Fibroblast of skin of right biceps (primary cell): ENCODE results near the gene MEGF6.

ENCODE experiments used
- DNase-seq: peaks from one replicate; pipeline ENCODE4 v3.0.0-alpha.2; 2013

MEGF6 gene

DNA sequence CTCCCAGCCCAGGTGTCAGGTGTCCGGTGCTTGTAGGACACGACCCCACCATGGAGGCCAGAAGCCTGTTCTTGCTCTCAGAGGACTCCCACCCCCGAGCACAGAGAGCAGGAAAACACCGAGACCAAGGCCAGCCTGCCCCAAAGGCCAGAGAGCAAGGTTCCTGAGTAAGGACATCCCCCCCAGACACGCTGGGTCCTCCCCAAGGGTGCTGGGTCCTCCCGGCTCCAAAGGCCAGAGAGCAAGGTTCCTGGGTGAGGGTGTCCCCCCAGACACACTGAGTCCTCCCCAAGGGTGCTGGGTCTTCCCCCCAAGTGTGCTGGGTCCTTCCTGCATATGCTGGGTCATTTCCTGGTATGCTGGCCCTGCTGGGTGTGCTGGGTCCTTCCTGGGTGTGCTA is 40.0 kb downstream of the MEGF6 start:
- DNase-seq: no peak

DNA sequence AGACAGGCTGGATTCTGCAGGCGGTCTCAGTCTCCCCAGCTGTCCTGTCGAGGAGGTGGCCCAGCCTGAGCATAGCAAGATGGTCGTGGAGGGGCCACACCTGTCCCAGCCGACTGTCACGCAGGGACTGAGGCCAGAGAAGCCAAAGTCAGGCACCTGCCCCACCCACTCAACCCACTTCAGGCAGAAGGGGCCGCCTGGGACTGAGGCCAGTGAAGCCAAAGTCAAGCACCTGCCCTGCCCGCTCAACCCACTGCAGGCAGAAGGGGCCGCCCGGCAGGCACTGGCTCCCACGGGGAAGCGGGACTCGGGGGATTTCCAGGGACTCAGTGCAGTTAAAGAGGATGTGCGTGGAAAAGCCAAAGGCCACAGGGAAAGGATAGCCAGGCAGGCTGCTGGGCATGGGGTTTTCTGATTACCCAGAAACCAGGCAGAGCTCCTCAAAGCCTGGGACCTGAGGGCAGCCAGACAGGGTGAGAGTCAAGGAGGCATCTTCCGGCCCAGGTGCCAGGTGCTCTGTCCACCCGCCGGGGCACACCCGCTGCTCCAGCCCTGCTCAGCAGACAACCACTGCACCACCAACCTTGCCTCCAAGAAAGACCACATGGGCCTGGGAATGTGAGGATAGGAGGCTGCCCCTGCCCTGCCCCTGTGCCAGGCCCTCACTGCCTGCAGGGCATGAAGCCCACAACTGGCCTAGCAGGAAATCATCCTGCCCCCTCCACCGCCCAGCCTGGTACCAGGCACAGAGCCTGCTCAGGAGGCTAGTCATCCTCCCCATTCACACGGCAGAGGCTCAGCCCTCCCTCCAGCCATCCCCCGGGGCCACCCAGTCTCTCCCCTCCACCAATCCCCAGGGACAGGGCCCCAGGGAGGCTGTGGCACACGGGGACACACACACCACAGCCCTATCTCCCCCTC is 41.0 kb downstream of the MEGF6 start:
- no peak for DNase-seq

DNA sequence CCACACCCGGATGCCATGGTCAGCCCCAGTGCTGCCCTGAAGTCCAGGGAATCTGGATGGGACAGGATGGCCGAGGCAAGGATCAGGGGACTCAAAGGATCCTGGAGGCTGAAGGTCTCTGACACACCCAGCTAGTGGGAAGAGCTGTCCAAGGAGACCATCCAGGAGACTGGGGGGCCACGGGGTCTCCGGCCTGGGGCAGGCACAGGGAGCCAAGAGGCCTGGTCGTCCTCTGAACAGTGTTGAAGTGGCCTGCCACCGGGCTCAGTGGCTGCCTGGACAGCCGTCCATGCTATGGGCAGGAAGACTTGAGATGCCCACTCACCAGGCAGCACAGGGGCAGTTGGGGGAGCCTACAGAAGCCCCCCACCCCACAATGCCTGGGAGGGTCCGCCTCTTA is 41.9 kb downstream of the MEGF6 start:
- DNase-seq: no peak

- DNase-seq: no peak
Measured at GRCh38 chr1:3568815-3569435, 42.4 kb downstream of the MEGF6 start.

GRCh38 chr1:3566951-3567804 is 44.1 kb downstream of the MEGF6 start:
- no peak for DNase-seq

DNA sequence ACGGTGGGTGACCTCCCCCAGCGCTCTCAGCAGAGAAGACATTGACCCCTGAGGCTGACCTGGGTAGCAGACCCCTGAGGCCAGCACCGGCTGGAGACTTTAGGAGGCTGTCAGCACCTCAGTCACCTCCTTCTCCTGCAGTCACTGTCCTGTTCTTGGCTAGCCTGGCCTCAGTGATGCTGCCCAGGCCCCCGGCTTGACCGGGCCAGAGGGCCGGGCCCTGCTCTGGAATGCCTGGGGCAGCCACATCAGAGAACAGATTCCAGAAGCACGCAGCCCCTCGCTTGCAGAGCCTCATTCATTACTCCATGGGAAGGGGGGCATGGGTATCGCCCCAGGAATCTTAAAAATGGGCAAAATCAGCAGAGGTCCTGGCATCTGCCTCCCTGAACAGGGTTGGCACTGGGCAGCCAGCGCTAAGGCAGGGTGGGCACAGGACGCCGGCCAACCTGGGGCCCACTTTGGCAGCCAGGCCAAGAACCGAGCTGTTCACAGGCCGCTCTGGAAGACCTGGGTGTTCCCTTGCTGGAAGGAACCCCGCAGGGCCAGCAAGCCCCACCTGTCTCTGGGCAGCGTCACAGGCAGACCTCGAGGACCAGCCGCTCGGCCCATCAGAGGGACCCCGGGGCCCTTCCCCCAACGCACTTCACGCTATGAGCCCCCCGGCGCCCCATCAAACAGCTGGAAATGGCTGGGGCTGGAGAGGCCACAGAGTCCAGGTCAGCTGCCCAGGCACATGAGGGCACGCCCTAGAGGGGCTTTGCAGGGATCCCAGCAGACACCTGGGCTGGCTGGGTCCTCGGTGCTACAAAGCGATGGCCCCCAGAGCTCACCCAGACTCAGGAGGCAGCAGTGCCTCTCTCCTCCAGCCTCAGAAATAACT is 45.1 kb downstream of the MEGF6 start:
- no peak for DNase-seq

GRCh38 chr1:3564921-3565831 is 46.1 kb downstream of the MEGF6 start:
- no peak for DNase-seq

DNA sequence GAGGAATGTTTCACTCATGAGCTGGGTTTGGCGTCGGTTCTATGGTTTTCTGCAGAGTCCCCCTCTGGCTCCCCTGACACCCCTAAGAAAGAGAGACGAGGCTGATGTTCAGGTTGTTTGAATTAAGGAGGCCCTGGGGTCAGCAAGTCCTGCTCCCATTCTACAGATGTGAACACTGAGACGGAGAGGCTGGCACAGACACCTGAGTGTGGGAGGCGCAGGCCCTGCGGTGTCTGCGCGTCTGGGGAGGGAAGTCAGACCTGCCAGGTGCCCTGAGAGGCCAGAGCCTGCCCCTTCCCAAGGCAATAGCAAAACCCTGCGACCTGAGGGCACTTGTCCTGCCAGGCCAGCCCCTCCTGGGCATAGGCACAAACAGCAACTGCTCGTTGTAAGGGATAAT is 47.7 kb downstream of the MEGF6 start:
- DNase-seq: no peak

DNA sequence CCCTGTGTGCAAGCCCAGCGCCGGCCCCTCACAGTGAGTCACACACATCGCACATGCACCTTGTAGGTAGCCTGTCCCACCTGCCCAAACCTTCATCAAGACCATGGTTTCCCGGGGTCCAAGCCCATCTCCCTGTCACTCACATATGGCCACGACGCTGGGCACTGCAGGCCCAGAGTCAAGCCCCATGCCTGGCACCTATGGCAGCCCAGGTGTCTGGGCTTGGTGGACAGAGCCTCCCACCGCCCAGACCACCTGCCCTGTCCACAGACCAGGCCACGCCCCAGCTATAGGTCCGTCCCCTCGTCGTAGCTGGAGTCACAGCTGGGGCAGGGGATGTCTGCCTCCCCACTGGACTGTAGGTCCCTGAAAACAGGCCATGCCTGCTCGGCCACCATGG is 48.2 kb downstream of the MEGF6 start:
- DNase-seq: no peak

- no peak for DNase-seq
Measured at GRCh38 chr1:3562712-3563111, 48.6 kb downstream of the MEGF6 start.

GRCh38 chr1:3561702-3562101 is 49.6 kb downstream of the MEGF6 start:
- no peak for DNase-seq

GRCh38 chr1:3560981-3561380 is 50.3 kb downstream of the MEGF6 start:
- DNase-seq: no peak

DNA sequence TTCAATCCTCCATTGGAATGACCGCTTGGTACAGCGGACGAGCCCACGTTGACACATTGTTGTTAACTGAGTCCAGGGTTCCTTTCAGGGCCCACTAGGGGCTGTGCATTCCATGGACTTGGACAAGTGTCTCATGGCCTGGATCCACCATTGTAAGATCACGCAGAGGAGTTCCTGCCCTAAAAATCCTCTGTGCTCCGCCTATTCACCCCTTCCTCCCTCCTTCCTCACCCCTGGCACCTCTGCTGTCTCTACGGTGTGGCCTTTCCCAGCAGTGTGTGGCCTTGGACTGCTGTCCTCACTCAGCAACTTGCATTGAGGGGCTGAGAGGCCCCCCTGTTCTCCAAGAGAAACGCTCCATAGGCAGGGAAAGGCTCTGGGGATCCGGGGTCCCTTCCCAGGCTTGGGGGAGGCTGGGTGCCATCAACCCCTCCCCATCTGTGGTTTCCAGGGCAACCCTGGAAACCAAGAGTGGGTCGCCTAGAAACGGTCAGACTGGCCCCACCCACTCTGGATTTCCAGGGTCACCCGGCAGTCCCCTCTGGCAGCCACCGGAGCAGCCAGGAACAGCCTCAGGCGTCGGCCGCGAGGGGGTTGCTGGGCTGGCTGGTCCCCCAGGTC is 50.9 kb downstream of the MEGF6 start:
- DNase-seq: no peak

DNA sequence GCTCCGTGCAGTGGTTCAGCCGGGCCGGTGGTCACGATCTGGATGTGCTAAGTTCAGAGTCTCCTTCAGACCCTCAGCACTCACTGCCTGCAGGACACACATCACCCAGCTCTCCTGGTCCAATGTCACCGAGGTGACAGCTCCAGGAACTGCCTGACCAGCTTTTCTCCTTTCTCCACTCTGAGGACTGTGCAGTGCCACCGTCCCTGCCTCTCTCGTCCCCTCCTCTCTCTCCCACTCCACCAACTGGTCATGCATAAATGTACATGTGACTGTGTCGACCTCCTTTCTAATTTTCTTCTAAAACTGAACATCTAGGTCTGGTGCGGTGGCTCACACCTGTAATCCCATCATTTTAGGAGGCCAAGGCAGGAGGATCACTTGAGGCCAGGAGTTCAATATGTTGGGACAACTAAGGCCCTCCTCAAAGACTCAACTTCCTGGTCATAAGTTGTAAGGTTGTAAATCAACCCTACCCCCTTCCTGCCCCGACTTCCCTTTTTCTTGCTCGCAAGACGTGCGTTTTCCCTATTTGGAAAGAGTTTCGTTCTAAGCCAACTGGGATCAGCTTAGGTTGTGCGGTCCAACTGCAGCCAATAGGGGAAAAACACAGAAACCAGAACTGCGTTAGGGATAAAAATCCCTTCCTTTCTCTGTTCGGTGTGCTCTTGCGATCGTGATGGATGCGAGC is 53.1 kb downstream of the MEGF6 start:
- no peak for DNase-seq

- DNase-seq: no peak
Measured at GRCh38 chr1:3557366-3557765, 53.9 kb downstream of the MEGF6 start.

GRCh38 chr1:3556336-3556735 is 55.0 kb downstream of the MEGF6 start:
- no peak for DNase-seq

- no peak for DNase-seq
Measured at GRCh38 chr1:3555131-3555920, 56.0 kb downstream of the MEGF6 start.

DNA sequence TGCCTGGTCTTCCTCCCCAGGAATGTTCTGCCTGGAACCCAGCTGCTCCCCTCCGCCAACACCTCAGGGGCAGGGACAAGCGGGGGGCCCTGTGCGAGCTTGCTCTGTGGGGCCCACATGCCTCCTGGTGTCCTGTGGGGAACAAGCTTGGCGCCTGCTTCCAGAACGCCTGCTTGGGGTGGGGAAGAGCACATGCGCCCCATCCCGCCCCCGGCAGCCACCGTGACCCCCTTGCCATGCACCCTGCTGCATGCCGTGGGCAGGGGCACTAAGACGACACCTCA is 57.4 kb downstream of the MEGF6 start:
- DNase-seq: no peak

DNA sequence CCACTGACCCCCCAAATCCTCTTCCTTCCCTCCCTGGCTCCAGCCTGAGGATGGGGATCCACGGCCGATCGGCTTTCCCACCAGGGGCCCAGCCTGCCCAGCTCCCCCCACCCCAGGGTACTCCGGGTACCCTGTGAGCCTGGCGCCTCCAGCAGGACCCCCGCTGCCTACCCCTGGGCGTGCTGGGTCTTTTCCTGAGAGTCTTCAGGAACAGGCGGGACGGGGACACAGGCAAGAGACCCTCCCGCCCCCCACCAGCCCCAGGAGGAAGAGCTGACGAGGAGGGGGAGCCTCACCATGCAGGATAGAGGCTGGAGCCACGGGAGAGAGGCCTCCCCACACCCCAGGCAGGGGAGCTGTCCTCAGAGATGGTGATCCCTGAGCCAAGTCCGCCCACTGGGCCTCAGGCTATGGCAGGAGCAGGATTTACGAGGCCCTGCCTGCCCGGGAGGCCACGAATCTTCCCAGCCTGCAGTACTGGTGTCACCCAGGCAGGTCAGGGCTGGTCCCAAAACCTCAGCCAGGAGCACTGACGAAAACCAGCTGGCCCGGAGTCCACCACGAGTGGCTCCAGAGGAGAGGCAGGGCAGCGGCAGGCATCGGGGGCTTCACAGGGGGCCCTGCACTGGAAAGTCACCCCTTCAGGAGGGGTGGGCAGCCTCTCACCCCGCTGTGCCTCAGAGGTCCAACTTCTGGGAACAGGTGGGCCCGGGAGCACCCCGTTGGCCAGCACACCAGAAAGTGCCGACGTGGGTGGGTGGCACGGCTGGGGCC is 58.0 kb downstream of the MEGF6 start:
- DNase-seq: no peak
